Trophoblast cell (in vitro differentiated cells and primary cell): ENCODE measurements around the gene ADGRL1.
"Not testable (repeated sequence)": the region's sequence is repeated elsewhere in the genome, so short reads cannot be mapped to it uniquely, and the experiment has no call there.

Experiments used
- DNase-seq, 2 donors: peaks; one replicate each; pipeline ENCODE4 v3.0.0-alpha.2; 2016
- H2AFZ ChIP-seq: 2 replicates; pipeline ENCODE4 v1.6.1; 2013; ENCODE audit warnings: low read length, moderate library complexity, mild to moderate bottlenecking; ENCODE audit not compliant: insufficient read depth, poor library complexity
- H2AK5ac ChIP-seq: 2 replicates; pipeline ENCODE4 v1.6.1; 2013; ENCODE audit warnings: mild to moderate bottlenecking, low read length
- H2BK120ac ChIP-seq: 2 replicates; pipeline ENCODE4 v1.6.1; 2013; ENCODE audit warnings: low read length, mild to moderate bottlenecking, moderate library complexity; ENCODE audit not compliant: insufficient read depth, poor library complexity
- H2BK12ac ChIP-seq: 2 replicates; pipeline ENCODE4 v1.6.1; 2013; ENCODE audit warnings: mild to moderate bottlenecking, low read length, moderate library complexity
- H2BK5ac ChIP-seq: 2 replicates; pipeline ENCODE4 v1.6.1; 2013; ENCODE audit warnings: low read length, low read depth, moderate library complexity, mild to moderate bottlenecking; ENCODE audit not compliant: poor library complexity
- H3K14ac ChIP-seq: 2 replicates; pipeline ENCODE4 v1.6.1; 2013; ENCODE audit warnings: mild to moderate bottlenecking, low read length
- H3K18ac ChIP-seq: 2 replicates; pipeline ENCODE4 v1.6.1; 2013; ENCODE audit warnings: mild to moderate bottlenecking, low read length
- H3K23ac ChIP-seq: 2 replicates; pipeline ENCODE4 v1.6.1; 2013; ENCODE audit warnings: low read length
- H3K27ac ChIP-seq: 2 replicates; pipeline ENCODE4 v1.5.1; 2013; ENCODE audit warnings: low read depth, mild to moderate bottlenecking, inconsistent platforms, low read length, moderate library complexity
- H3K27me3 ChIP-seq: 2 replicates; pipeline ENCODE4 v1.6.1; 2013; ENCODE audit warnings: inconsistent platforms, mild to moderate bottlenecking, low read length, moderate library complexity; ENCODE audit not compliant: insufficient read depth
- H3K36me3 ChIP-seq, 2 experiments: 1 replicate in 1 of 2; 2 replicates in 1 of 2; pipeline ENCODE4 v1.6.1; 2013; ENCODE audit warnings: low read length in 2 of 2, mild to moderate bottlenecking in 2 of 2, moderate library complexity in 1 of 2; ENCODE audit not compliant: insufficient read depth in 2 of 2, control insufficient read depth in 1 of 2
- H3K4ac ChIP-seq: 2 replicates; pipeline ENCODE4 v1.6.1; 2013; ENCODE audit warnings: low read depth, mild to moderate bottlenecking, low read length, moderate library complexity
- H3K4me1 ChIP-seq, 2 experiments: 1 replicate in 1 of 2; 2 replicates in 1 of 2; pipeline ENCODE4 v1.6.1; 2013; ENCODE audit warnings: low read length in 2 of 2, mild to moderate bottlenecking in 2 of 2, moderate library complexity in 1 of 2; ENCODE audit not compliant: insufficient read depth in 2 of 2, control insufficient read depth in 1 of 2
- H3K4me2 ChIP-seq: 2 replicates; pipeline ENCODE4 v1.6.1; 2013; ENCODE audit warnings: inconsistent platforms, mild to moderate bottlenecking, low read length, moderate library complexity
- H3K4me3 ChIP-seq: 2 replicates; pipeline ENCODE4 v1.5.1; 2013; ENCODE audit warnings: mild to moderate bottlenecking, low read depth, low read length, inconsistent platforms
- H3K79me1 ChIP-seq: one replicate; pipeline ENCODE4 v1.6.1; 2013; ENCODE audit warnings: low read length
- H3K79me2 ChIP-seq: 2 replicates; pipeline ENCODE4 v1.6.1; 2013; ENCODE audit warnings: low read length, mild to moderate bottlenecking; ENCODE audit not compliant: control insufficient read depth, insufficient read depth, poor library complexity
- H3K9ac ChIP-seq: 2 replicates; pipeline ENCODE4 v1.6.1; 2013; ENCODE audit warnings: mild to moderate bottlenecking, low read length
- H3K9me3 ChIP-seq: 2 replicates; pipeline ENCODE4 v1.6.1; 2013; ENCODE audit warnings: low read depth, mild to moderate bottlenecking, control low read depth, inconsistent platforms, low read length; ENCODE audit not compliant: insufficient read depth
- H4K12ac ChIP-seq: 2 replicates; pipeline ENCODE4 v1.6.1; 2013; ENCODE audit warnings: low read depth, mild to moderate bottlenecking, low read length, moderate library complexity
- H4K8ac ChIP-seq: 2 replicates; pipeline ENCODE4 v1.6.1; 2013; ENCODE audit warnings: low read depth, mild to moderate bottlenecking, low read length, moderate library complexity
- H4K91ac ChIP-seq: one replicate; pipeline ENCODE4 v1.6.1; 2013; ENCODE audit warnings: low read depth, mild to moderate bottlenecking, low read length, moderate library complexity
- WGBS: extraction: QIAGEN DNeasy Blood & Tissue Kit; methylation state at CpG from one replicate; pipeline ENCODE4 v1.1.7; 2013; ENCODE audit warnings: missing lambda C conversion rate; ENCODE audit not compliant: insufficient read length, insufficient coverage; ENCODE audit errors: extremely low coverage; 5-methylcytosine and 5-hydroxymethylcytosine counted together

The ADGRL1 gene

DNA sequence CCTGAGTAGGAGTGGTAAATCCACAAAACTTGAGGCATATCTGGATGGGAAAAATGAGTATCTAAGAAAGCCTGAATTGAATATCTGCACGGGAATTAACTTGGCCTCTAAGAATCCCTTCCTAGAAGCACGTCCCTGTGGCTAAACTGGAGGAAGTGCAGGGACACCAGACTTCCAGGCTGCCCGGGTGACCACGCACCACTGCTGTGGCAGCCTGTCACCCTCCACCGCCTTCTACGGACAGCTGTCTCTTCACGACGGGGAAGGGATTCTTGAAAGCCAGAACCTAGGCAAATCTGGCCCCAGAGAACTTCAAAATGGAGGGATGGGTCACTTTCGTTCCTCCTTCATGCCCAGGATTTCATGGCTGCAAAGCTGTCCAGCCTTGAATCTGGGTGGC, 2.5 kb upstream of the ADGRL1 start:
- WGBS, result no CpG with 5 or more reads among the region's 9 CpGs
- not testable (repeated sequence) for H3K9ac ChIP-seq, H2AFZ ChIP-seq, H3K27ac ChIP-seq, H4K12ac ChIP-seq, H3K14ac ChIP-seq, H2BK120ac ChIP-seq, H2BK12ac ChIP-seq, H4K91ac ChIP-seq, H3K4ac ChIP-seq, H3K23ac ChIP-seq, H3K79me1 ChIP-seq, H3K4me2 ChIP-seq, H3K9me3 ChIP-seq, H3K36me3 ChIP-seq, H3K4me3 ChIP-seq, H2BK5ac ChIP-seq, H2AK5ac ChIP-seq, H3K18ac ChIP-seq, H4K8ac ChIP-seq, H3K79me2 ChIP-seq, DNase-seq, H3K4me1 ChIP-seq
- H3K27me3 ChIP-seq, result peaks cover 12% of the 10 kb centered on the region

DNA sequence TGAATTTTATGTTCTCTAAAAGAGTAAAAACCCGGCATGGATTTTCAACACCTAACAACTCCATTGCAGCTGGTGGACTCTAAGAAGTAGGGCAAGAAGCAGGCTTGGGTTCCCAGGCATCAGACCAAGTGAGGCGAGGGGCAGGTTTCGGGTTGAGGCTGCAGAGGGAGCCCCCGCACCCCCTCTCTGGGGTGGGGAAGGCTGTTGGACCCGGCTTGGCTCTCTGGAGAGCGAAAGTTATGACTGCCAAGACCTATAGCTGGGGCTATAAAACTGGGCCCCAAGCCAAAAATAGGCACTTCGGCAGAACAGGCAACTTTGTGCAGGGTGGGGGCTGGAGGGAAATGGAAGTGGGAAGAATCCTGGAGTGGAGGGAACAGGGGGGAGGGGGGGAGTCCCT, 1.8 kb upstream of the ADGRL1 start:
- H3K14ac ChIP-seq, H2AK5ac ChIP-seq, H3K9me3 ChIP-seq, H3K4me1 ChIP-seq, H3K27ac ChIP-seq, H3K9ac ChIP-seq, H4K12ac ChIP-seq, H2BK120ac ChIP-seq, H3K79me1 ChIP-seq, H4K8ac ChIP-seq, H2BK12ac ChIP-seq, H3K4ac ChIP-seq, DNase-seq, H3K4me3 ChIP-seq, H3K79me2 ChIP-seq, H2AFZ ChIP-seq, H3K36me3 ChIP-seq, H4K91ac ChIP-seq, H3K18ac ChIP-seq, H3K23ac ChIP-seq, H2BK5ac ChIP-seq: not testable (repeated sequence)
- no CpG with 5 or more reads among the region's 7 CpGs for WGBS
- Histone ChIP-seq H3K4me2 (peak overlapping the region; percentile 66), H3K27me3 (peaks cover 12% of the 10 kb centered on the region)

DNA sequence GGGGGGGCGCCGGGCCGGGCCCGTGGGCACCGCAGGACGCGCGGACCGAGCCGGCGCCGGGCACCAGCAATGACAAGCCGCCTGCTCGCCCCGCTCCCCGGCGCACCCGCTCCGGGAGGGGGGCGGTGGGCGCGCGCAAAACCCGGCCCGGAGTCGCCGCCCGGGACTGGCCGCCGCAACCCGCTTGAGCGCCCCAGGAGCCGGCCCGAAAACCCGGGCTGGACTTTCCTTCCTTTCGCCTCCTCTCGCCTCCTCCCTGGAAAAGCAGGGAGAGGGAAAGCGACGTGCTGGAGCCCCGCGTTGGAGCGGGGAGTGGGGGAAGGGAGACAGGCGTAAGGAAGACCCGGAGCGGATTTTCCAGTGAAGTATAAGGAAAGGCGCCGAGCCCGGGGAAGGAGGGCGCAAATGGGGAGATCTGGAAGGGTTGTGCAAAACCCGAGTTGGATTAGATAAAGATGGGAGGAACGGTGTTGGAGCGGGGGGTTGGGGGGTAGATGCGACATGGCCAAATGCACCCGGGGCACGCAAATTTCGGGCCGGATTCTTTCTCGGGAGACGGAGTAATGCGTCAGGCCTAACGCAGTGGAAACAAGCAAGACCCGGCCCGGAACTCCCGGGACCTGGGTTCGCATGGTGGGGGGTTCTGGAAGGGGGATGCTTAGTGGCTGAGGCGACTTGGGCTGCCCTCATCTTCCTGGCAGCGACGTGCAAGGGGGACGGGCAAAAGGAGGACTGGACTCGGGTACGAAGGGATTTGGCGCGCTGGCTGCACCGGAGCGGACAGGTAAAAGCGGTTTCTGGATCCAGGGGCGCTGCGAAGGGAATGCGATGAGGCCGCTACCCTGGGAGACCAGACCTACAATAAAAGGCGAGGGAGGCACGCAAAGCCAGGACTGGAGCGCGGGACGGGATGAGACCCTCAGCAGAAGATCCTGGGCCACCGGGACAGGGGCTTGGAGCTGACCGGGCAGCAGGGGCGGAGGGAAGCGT, 1.1 kb upstream of the ADGRL1 start:
- not testable (repeated sequence) for H3K79me2 ChIP-seq, H3K14ac ChIP-seq, H2BK5ac ChIP-seq, H2BK12ac ChIP-seq, H3K9ac ChIP-seq, H3K36me3 ChIP-seq, H3K4me1 ChIP-seq, H3K4ac ChIP-seq, H2AK5ac ChIP-seq, H3K9me3 ChIP-seq, H3K18ac ChIP-seq, H4K12ac ChIP-seq, H3K79me1 ChIP-seq, H3K23ac ChIP-seq
- Histone ChIP-seq H3K27me3 (peaks cover 12% of the 10 kb centered on the region), H2BK120ac (peak overlapping the region; percentile 21), H3K4me2 (peak overlapping the region; percentile 67), H4K8ac (peak overlapping the region; percentile 67), H2AFZ (peak overlapping the region; percentile 53), H3K27ac (peak overlapping the region; percentile 51), H4K91ac (peak overlapping the region; percentile 53), H3K4me3 (peak overlapping the region; percentile 56)
- peak; percentile 92 to 98 for DNase-seq
- whole genome bisulfite sequencing, result no CpG with 5 or more reads among the region's 89 CpGs

DNA sequence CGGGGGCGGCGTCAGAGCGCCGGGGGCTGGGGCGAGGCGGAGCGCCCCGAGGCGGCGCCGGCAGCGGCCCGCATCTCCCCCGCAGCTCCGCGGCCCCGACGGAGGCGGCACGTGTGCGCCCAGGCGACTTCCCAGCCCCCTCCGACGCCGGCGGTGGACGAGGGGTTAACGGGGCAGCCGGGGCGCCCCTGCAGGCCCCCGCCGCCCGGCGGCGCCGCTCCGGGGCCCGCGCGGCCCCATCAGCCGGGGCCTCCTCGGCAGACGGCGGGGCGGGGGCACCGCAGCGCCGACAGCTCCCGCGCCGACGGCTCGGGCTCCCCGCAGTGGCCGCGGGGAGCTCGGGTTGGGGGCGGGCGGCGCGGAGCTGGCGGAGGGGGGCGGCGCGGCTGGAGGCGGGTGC, 339 bp upstream of the ADGRL1 start:
- Histone ChIP-seq H3K4me2 (peak overlapping the region; percentile 67), H3K4me3 (peak overlapping the region; percentile 56), H3K27me3 (peaks cover 12% of the 10 kb centered on the region)
- not testable (repeated sequence) for H3K79me2 ChIP-seq, H3K4me1 ChIP-seq, H2BK5ac ChIP-seq, H3K27ac ChIP-seq, H3K9me3 ChIP-seq, H2BK12ac ChIP-seq, H3K79me1 ChIP-seq, H4K91ac ChIP-seq, H3K14ac ChIP-seq, H3K18ac ChIP-seq, H2BK120ac ChIP-seq, H3K36me3 ChIP-seq, H4K8ac ChIP-seq, H2AK5ac ChIP-seq, H3K9ac ChIP-seq, H3K4ac ChIP-seq, H4K12ac ChIP-seq, H2AFZ ChIP-seq, H3K23ac ChIP-seq
- no CpG with 5 or more reads among the region's 67 CpGs for WGBS
- peak in 1 of 2 donors; percentile 32 for DNase-seq
